ENCODE measurements around the gene RBM4.

GRCh38 chr11:66591175-66591574, 47.3 kb upstream of the RBM4 start:
- TF ChIP-seq CTCF (IDR thresholded peaks at IDR 0.05) (no peak), POLR2A (IDR thresholded peaks at IDR 0.05) (no peak)

All from prostate gland (tissue), 2 donors.